MCF 10A (cell line): ENCODE results near the gene TCIRG1. TPM values are rescaled to one million over a fixed set of nuclear protein-coding genes. Genes with fewer than 3 reads are reported as not detected.
A peak's percentile ranks its signal among the peaks of the same experiment; 100 is the strongest.

ENCODE experiments used
- BruUV-seq: library from RNA; stranded (reverse); fragments of 400-500 nt; replicated peaks from 2 replicates; lab custom pipeline; 2021; lab: Mats Ljungman, UMichigan
- CTCF ChIA-PET: fragments of 300-600 bp; sonication (Branson Sonifier 250); formaldehyde crosslinking; extraction: SDS; loops from one replicate; lab custom pipeline; 2021; ENCODE audit warnings: antibody characterized with exemption, inconsistent platforms; lab: Yijun Ruan, JAX
- POLR2A ChIA-PET: fragments of 300-600, 350-650 bp; sonication (Branson Sonifier 250); formaldehyde crosslinking; extraction: SDS; loops from one replicate; lab custom pipeline; 2020; ENCODE audit warnings: antibody characterized with exemption, inconsistent platforms; lab: Yijun Ruan, JAX
- DNase-seq: peaks from one replicate; pipeline ENCODE4 v3.0.0-alpha.2; 2018; ENCODE audit not compliant: unreplicated experiment
- H3K27ac Mint-ChIP-seq: one replicate; pipeline ENCODE4 v1.8.0; 2022; ENCODE audit warnings: mild to moderate bottlenecking, low read depth, mixed read lengths; ENCODE audit not compliant: unreplicated experiment
- H3K27me3 Mint-ChIP-seq: one replicate; pipeline ENCODE4 v1.8.0; 2022; ENCODE audit warnings: mixed read lengths; ENCODE audit not compliant: insufficient read depth, unreplicated experiment
- H3K36me3 Mint-ChIP-seq: one replicate; pipeline ENCODE4 v1.8.0; 2022; ENCODE audit warnings: mild to moderate bottlenecking, moderate library complexity, mixed read lengths; ENCODE audit not compliant: insufficient read depth, unreplicated experiment
- H3K4me1 Mint-ChIP-seq: one replicate; pipeline ENCODE4 v1.8.0; 2022; ENCODE audit warnings: mixed read lengths; ENCODE audit not compliant: insufficient read depth, unreplicated experiment
- H3K4me3 Mint-ChIP-seq: one replicate; pipeline ENCODE4 v1.8.0; 2022; ENCODE audit warnings: mild to moderate bottlenecking, moderate library complexity, mixed read lengths; ENCODE audit not compliant: unreplicated experiment
- H3K9me3 Mint-ChIP-seq: one replicate; pipeline ENCODE4 v1.8.0; 2022; ENCODE audit warnings: mixed read lengths; ENCODE audit not compliant: unreplicated experiment
- intact Hi-C: fragments of 100-400 bp; cut with micrococcal nuclease; formaldehyde crosslinking; loops from 2 replicates; pipeline ENCODE4 v1.14.1; 2022
- total RNA-seq: library from RNA; stranded (reverse); gene quantifications from 2 replicates; pipeline ENCODE4 v1.2.3, GENCODE V29; 2022
- TF ChIP-seq, protein P1 (sequence below): fragments of 200-600 bp; IDR thresholded peaks from one replicate; pipeline ENCODE4 v1.8.0; 2022; ENCODE audit warnings: antibody characterized with exemption, mild to moderate bottlenecking; ENCODE audit not compliant: unreplicated experiment

TCIRG1 gene
- total RNA-seq, 1 experiment from 2014 or later = 12.3 TPM

DNA sequence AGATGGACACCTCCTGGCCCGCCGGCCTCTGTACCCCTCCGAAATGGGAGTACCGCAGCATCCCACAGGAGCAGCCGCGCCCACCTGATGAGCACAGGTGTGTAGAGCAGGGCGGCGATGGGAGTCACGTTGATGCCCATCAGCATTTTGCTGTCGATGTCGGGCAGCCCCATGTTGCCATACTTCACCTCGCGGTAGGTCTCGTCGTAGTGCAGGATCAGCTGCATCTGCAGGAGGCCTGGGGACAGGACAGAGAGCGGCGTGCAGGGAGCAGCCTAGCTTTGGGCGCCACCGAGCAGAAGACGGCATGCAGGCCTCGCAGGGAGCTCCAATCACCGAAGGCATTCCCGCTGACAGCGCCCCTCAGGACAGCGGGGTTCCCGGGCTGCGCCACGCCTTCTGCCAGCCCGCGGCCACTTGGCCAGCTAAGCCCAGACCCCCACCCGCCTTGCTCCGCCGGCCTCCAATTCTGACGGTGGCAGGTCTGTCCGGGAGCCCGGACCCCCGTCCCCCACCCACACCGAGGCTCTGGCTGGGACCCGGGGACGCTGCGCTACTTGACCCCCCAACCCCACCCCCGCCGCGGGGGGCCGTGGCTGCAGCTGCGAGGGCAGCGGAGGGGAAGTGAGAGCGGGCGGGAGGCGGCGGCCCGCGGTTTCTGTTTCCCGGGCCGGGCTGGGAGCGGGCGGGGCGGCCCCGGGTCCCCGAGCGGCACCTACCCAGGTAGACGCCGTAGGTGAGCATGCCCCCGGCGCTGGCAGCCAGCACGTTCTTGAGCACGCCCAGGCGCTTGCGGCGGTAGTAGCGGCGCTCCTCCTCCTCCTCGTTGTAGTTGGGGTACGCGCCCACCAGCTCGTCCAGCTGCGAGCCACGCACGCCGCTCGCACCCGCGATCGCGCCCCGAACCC is 35.6 kb upstream of the TCIRG1 start:
- Mint-ChIP-seq H3K27me3 (no peaks in the 10 kb centered on the region), H3K4me1 (no peaks in the 10 kb centered on the region), H3K36me3 (no peaks in the 10 kb centered on the region), H3K27ac (no peak overlapping the region), H3K4me3 (peak overlapping the region; percentile 74), H3K9me3 (no peaks in the 10 kb centered on the region)
- TF ChIP-seq, protein P1, sequence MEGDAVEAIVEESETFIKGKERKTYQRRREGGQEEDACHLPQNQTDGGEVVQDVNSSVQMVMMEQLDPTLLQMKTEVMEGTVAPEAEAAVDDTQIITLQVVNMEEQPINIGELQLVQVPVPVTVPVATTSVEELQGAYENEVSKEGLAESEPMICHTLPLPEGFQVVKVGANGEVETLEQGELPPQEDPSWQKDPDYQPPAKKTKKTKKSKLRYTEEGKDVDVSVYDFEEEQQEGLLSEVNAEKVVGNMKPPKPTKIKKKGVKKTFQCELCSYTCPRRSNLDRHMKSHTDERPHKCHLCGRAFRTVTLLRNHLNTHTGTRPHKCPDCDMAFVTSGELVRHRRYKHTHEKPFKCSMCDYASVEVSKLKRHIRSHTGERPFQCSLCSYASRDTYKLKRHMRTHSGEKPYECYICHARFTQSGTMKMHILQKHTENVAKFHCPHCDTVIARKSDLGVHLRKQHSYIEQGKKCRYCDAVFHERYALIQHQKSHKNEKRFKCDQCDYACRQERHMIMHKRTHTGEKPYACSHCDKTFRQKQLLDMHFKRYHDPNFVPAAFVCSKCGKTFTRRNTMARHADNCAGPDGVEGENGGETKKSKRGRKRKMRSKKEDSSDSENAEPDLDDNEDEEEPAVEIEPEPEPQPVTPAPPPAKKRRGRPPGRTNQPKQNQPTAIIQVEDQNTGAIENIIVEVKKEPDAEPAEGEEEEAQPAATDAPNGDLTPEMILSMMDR = no peak
- ChIA-PET CTCF (interaction anchor here (0.6 to 1.0 kb wide), 3 partner anchors 22 to 303 kb away, joined by 3 to 5 read pairs (median 3); no protein-coding TSS in a partner anchor), POLR2A (interaction anchor here (1.0 to 1.7 kb wide), 3 partner anchors 9 to 11 kb away, joined by 4 to 5 read pairs (median 4); no protein-coding TSS in a partner anchor)
- DNase-seq = no peak
- BruUV-seq = no TSS peak
- intact Hi-C loops = no loop called here

- BruUV-seq = no TSS peak
- ChIA-PET POLR2A (interaction anchor here (0.8 to 1.1 kb wide), 2 partner anchors 11 to 26 kb away, joined by 4 read pairs; no protein-coding TSS in a partner anchor), CTCF (no interaction called here)
- no peaks in the 10 kb centered on the region for H3K27me3 Mint-ChIP-seq
- intact Hi-C loops = no loop called here
- H3K4me3 Mint-ChIP-seq = peak within 1 kb of the TSS; percentile 74
- H3K4me1 Mint-ChIP-seq = peaks cover 3% of the 10 kb centered on the region
- peak within 1 kb of the TSS; percentile 42 for H3K27ac Mint-ChIP-seq
- TF ChIP-seq, protein P1 = no peak
- H3K9me3 Mint-ChIP-seq = no peaks in the 10 kb centered on the region
- H3K36me3 Mint-ChIP-seq = no peaks in the 10 kb centered on the region
- peak; percentile 83 for DNase-seq
Observed at GRCh38 chr11:68003846-68004550, 34.8 kb upstream of the TCIRG1 start, which contains the start of gene UNC93B1. TSS of gene UNC93B1 (minus strand) at chr11:68004097. CDS start at chr11:68004043, 54 bp downstream.

GRCh38 chr11:68004551-68005335 is 34.1 kb upstream of the TCIRG1 start:
- BruUV-seq = no TSS peak
- Mint-ChIP-seq H3K9me3 (no peaks in the 10 kb centered on the region), H3K27me3 (no peaks in the 10 kb centered on the region), H3K27ac (peak overlapping the region; percentile 42), H3K4me1 (peaks cover 11% of the 10 kb centered on the region), H3K4me3 (peak overlapping the region; percentile 74), H3K36me3 (no peaks in the 10 kb centered on the region)
- DNase-seq = no peak
- CTCF ChIA-PET = no interaction called here
- TF ChIP-seq, protein P1 = no peak
- POLR2A ChIA-PET = interaction anchor here (0.8 to 1.1 kb wide), 2 partner anchors 10 to 25 kb away, joined by 4 read pairs; no protein-coding TSS in a partner anchor
- intact Hi-C loops = no loop called here
